Caco-2 (cell line): Measurements from ENCODE around the gene DOK3. TPM values are rescaled to one million over a fixed set of nuclear protein-coding genes. Genes with fewer than 3 reads are reported as not detected.
A peak's percentile ranks its signal among the peaks of the same experiment; 100 is the strongest.

Experiments used
- BruUV-seq: library from RNA; stranded (reverse); fragments of 400-500 nt; replicated peaks from 2 replicates; lab custom pipeline; 2021; lab: Mats Ljungman, UMichigan
- CTCF ChIA-PET: fragments of 300-600 bp; sonication (Branson Sonifier 250); formaldehyde crosslinking; loops from one replicate; lab custom pipeline; 2022; ENCODE audit warnings: antibody characterized with exemption; lab: Charles Lee
- POLR2A ChIA-PET: fragments of 300-600 bp; sonication (Branson Sonifier 250); formaldehyde crosslinking; loops from one replicate; lab custom pipeline; 2022; ENCODE audit warnings: antibody characterized with exemption; lab: Charles Lee
- DNase-seq, 2 experiments: peaks; one replicate each; pipeline versions ENCODE4 v3.0.0 to v3.0.0-alpha.2; 2020 to 2022
- H3K27me3 ChIP-seq: replicated peaks from 2 replicates; pipeline ENCODE4 v1.6.0; 2011; ENCODE audit warnings: low read length; ENCODE audit not compliant: control insufficient read depth, insufficient read depth
- H3K36me3 ChIP-seq: 2 replicates; pipeline ENCODE4 v1.5.1; 2011; ENCODE audit warnings: low read length; ENCODE audit not compliant: control insufficient read depth, insufficient read depth
- H3K4me1 ChIP-seq: fragments of 250-450 bp; sonication (Bioruptor Pico); 2 replicates; pipeline ENCODE4 v1.5.1; 2020; ENCODE audit warnings: mild to moderate bottlenecking
- H3K4me3 ChIP-seq: 2 replicates; pipeline ENCODE4 v1.5.1; 2011; ENCODE audit warnings: low read depth, mild to moderate bottlenecking, control low read depth, low read length
- H3K9me3 ChIP-seq: fragments of 250-450 bp; sonication (Bioruptor Pico); 2 replicates; pipeline ENCODE4 v1.5.1; 2020; ENCODE audit warnings: mild to moderate bottlenecking, moderate library complexity
- H3K27ac Mint-ChIP-seq: one replicate; pipeline ENCODE4 v1.8.0; 2022; ENCODE audit warnings: mixed read lengths; ENCODE audit not compliant: unreplicated experiment
- H3K27me3 Mint-ChIP-seq: one replicate; pipeline ENCODE4 v1.8.0; 2022; ENCODE audit warnings: mixed read lengths; ENCODE audit not compliant: insufficient read depth, unreplicated experiment
- H3K36me3 Mint-ChIP-seq: one replicate; pipeline ENCODE4 v1.8.0; 2022; ENCODE audit warnings: mild to moderate bottlenecking, mixed read lengths; ENCODE audit not compliant: insufficient read depth, unreplicated experiment
- H3K4me1 Mint-ChIP-seq: one replicate; pipeline ENCODE4 v1.8.0; 2022; ENCODE audit warnings: low read depth, mixed read lengths; ENCODE audit not compliant: unreplicated experiment
- H3K4me3 Mint-ChIP-seq: one replicate; pipeline ENCODE4 v1.8.0; 2022; ENCODE audit warnings: mild to moderate bottlenecking, moderate library complexity, mixed read lengths; ENCODE audit not compliant: unreplicated experiment
- H3K9me3 Mint-ChIP-seq: one replicate; pipeline ENCODE4 v1.8.0; 2022; ENCODE audit warnings: mixed read lengths; ENCODE audit not compliant: unreplicated experiment
- CTCF ChIP-seq, 2 experiments: fragments of 200-600 bp in 1 of 2; IDR thresholded peaks; 1 replicate in 1 of 2; 2 replicates in 1 of 2; pipeline versions ENCODE4 v1.5.1 to v1.8.0; 2011 to 2022; ENCODE audit warnings: antibody characterized with exemption in 1 of 2, control low read depth in 1 of 2, inconsistent platforms in 1 of 2, low read depth in 1 of 2, low read length in 1 of 2, mild to moderate bottlenecking in 1 of 2, moderate library complexity in 1 of 2; ENCODE audit not compliant: insufficient read depth in 1 of 2, severe bottlenecking in 1 of 2, unreplicated experiment in 1 of 2
- intact Hi-C: fragments of 100-400 bp; cut with micrococcal nuclease; formaldehyde crosslinking; loops from one replicate; pipeline ENCODE4 v1.10.0; 2022; ENCODE audit not compliant: unreplicated experiment
- total RNA-seq: library from RNA; stranded (reverse); gene quantifications from 2 replicates; pipeline ENCODE4 v1.2.3, GENCODE V29; 2022

Gene DOK3
- total RNA-seq, 1 experiment from 2014 or later = 7.9 TPM

GRCh38 chr5:177452688-177453638, 56.7 kb downstream of the DOK3 start:
- no peak for TF ChIP-seq CTCF (IDR thresholded peaks at IDR 0.05; ENCODE audit: insufficient read depth in 1 of 2, low read depth in 1 of 2, low read length in 1 of 2, severe bottlenecking in 1 of 2, unreplicated experiment in 1 of 2)
- peaks cover 58% of the 10 kb centered on the region for H3K36me3 Mint-ChIP-seq
- intact Hi-C loops = no loop called here
- peaks cover 7% of the 10 kb centered on the region for H3K4me1 Mint-ChIP-seq
- Histone ChIP-seq H3K4me1 (peaks cover 7% of the 10 kb centered on the region; the same call in 1 of the 2 replicates), H3K9me3 (no peaks in the 10 kb centered on the region), H3K36me3 (no peaks in the 10 kb centered on the region; the same call in 1 of the 2 replicates), H3K4me3 (no peak overlapping the region), H3K27me3 (no peaks in the 10 kb centered on the region)
- peak overlapping the region; percentile 77 for H3K4me3 Mint-ChIP-seq
- CTCF ChIA-PET = interaction anchor here (0.6 to 6.5 kb wide), 6 partner anchors 28 to 143 kb away, joined by 3 to 110 read pairs (median 8); partner anchors contain the start of gene PDLIM7
- H3K27ac Mint-ChIP-seq = peak overlapping the region; percentile 61
- no peak for DNase-seq
- no peaks in the 10 kb centered on the region for H3K27me3 Mint-ChIP-seq
- POLR2A ChIA-PET = interaction anchor here (0.8 kb wide), 1 partner anchor 10 kb away, joined by 3 read pairs; no protein-coding TSS in a partner anchor
- no peaks in the 10 kb centered on the region for H3K9me3 Mint-ChIP-seq
- BruUV-seq = TSS peak; percentile 11

Other genes starting within 250 kb of the DOK3 start
- gene RAB24, start 206.1 kb downstream of the DOK3 start, total RNA-seq = 29.9 and 31.7 TPM in 2 replicates
- gene PRELID1, start 206.0 kb downstream of the DOK3 start, total RNA-seq = 201 and 229 TPM in 2 replicates
- gene MXD3, start 197.9 kb downstream of the DOK3 start, total RNA-seq = 19.8 and 20.6 TPM in 2 replicates
- gene LMAN2, start 158.2 kb downstream of the DOK3 start, total RNA-seq = 240 and 241 TPM in 2 replicates
- 15.2 and 16.7 TPM in 2 replicates for gene RGS14, start 151.9 kb downstream of the DOK3 start, total RNA-seq
- gene SLC34A1, start 125.4 kb downstream of the DOK3 start, total RNA-seq = not detected in 2 replicates
- gene PFN3, start 109.2 kb downstream of the DOK3 start, total RNA-seq = not detected in 2 replicates
- gene F12, start 100.3 kb downstream of the DOK3 start, total RNA-seq = 13.3 and 14.0 TPM in 2 replicates
- 64.4 and 71.9 TPM in 2 replicates for gene GRK6, start 83.2 kb downstream of the DOK3 start, total RNA-seq
- gene PRR7, start 63.0 kb downstream of the DOK3 start, total RNA-seq = 4.7 and 5.7 TPM in 2 replicates
- gene DBN1, start 36.2 kb downstream of the DOK3 start, total RNA-seq = 139 and 144 TPM in 2 replicates
- 49.1 and 56.8 TPM in 2 replicates for gene PDLIM7, start 12.2 kb downstream of the DOK3 start, total RNA-seq
- gene DDX41, start 7.1 kb upstream of the DOK3 start, total RNA-seq = 116 and 137 TPM in 2 replicates
- 72.9 and 82.7 TPM in 2 replicates for gene FAM193B, start 44.7 kb upstream of the DOK3 start, total RNA-seq
- 236 and 240 TPM in 2 replicates for gene TMED9, start 82.4 kb upstream of the DOK3 start, total RNA-seq
- 28.8 and 30.0 TPM in 2 replicates for gene B4GALT7, start 90.3 kb upstream of the DOK3 start, total RNA-seq